Ovary (tissue), 3 donors: ENCODE measurements around the gene ZNF415.

ENCODE experiments used
- CTCF ChIP-seq, 3 donors: fragments of 450-650 bp in 2 of 3; fragments of 200-600 bp in 1 of 3; IDR thresholded peaks; one replicate each; pipeline versions ENCODE4 v1.5.1 to v1.8.0; 2016 to 2022; ENCODE audit warnings: antibody characterized with exemption in 3 of 3, mild to moderate bottlenecking in 1 of 3
- POLR2A ChIP-seq: fragments of 450-650 bp; IDR thresholded peaks from one replicate; pipeline ENCODE4 v1.6.1; 2017; ENCODE audit warnings: antibody characterized with exemption, mild to moderate bottlenecking, moderate library complexity
- donor health status: DM: no; HTN: no; CAD: no.

DNA sequence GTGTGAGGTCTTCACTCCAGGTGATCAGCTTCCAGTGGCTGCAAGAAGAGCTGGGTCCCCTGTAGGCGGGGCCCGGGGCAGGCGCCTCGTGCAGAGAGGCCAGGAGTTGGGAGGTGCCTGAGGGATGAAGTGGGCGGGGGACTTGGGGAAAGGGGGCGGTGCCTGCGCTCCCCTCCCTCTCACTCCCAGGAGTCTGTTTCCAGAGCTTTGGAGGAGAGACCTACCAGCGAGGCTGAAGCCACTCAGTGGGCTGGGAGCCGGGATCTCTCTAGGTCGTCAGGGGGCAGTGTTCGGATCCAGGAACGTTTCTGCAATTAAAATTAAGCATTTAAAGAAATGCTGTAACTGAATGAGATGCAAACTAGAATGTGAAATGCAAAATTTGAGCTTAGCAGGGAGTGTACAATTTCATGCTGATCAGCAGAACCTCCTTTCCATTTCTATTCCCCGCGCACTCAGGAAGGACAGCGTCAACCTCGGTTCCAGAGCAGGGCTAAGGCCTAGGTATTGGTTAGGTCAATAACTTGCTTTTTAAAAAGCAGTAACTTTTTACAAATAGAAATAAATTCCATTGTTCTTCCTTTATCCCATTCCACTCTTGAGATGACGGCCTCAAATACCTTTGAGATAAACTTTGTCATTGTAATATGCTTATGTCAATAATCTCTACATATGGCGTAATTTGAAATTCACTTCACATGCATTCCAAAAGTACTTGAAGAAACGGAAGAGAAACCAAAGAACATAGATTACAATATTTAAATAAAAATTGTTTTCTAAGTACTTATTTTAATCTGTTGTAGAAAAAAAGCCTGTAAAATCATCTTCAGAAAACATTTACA, 41.1 kb downstream of the ZNF415 start:
- TF ChIP-seq CTCF (IDR thresholded peaks at IDR 0.05) (no peak), POLR2A (no peak)
